H1 (cell line): ENCODE measurements around the gene FAM222B. TPM values are rescaled to one million over a fixed set of nuclear protein-coding genes. Genes with fewer than 3 reads are reported as not detected.

Source experiments
- CTCF ChIA-PET: fragments of 300-600 bp; sonication (Branson Sonifier 250); formaldehyde crosslinking; loops from one replicate; lab custom pipeline; 2021; ENCODE audit not compliant: partially characterized antibody; lab: Charles Lee
- POLR2A ChIA-PET: fragments of 300-600 bp; sonication (Branson Sonifier 250); formaldehyde crosslinking; loops from one replicate; lab custom pipeline; 2021; ENCODE audit warnings: inconsistent platforms; ENCODE audit not compliant: partially characterized antibody; lab: Charles Lee
- DNase-seq, 2 experiments: peaks; one replicate each; pipeline versions ENCODE4 v3.0.0 to v3.0.0-alpha.2; 2010 to 2022; ENCODE audit warnings: low spot score in 2 of 2, low read depth in 1 of 2, mixed read lengths in 1 of 2
- FAIRE-seq: peaks from 2 replicates; lab custom pipeline; 2011; peaks lifted over from hg19 to GRCh38; lab: Jason Lieb, UNC
- H2AFZ ChIP-seq: 2 replicates; pipeline ENCODE4 v1.8.1; 2012; ENCODE audit warnings: low read length, inconsistent platforms
- H2AK5ac ChIP-seq: 2 replicates; pipeline ENCODE4 v1.6.1; 2013; ENCODE audit warnings: low read depth, low read length
- H2BK120ac ChIP-seq: replicated peaks from 2 replicates; pipeline ENCODE3; 2013; ENCODE audit warnings: low read depth, low read length, inconsistent platforms
- H2BK12ac ChIP-seq: 2 replicates; pipeline ENCODE4 v1.6.1; 2013; ENCODE audit warnings: low read depth, low read length
- H2BK15ac ChIP-seq: 2 replicates; pipeline ENCODE4 v1.6.1; 2013; ENCODE audit warnings: low read length
- H2BK20ac ChIP-seq: 2 replicates; pipeline ENCODE4 v1.6.1; 2013; ENCODE audit warnings: low read length
- H2BK5ac ChIP-seq: 2 replicates; pipeline ENCODE4 v1.6.1; 2013; ENCODE audit warnings: low read depth, low read length
- H3K14ac ChIP-seq: 2 replicates; pipeline ENCODE4 v1.6.1; 2013; ENCODE audit warnings: inconsistent platforms; ENCODE audit not compliant: insufficient read length
- H3K18ac ChIP-seq: 2 replicates; pipeline ENCODE4 v1.6.1; 2013; ENCODE audit warnings: low read length; ENCODE audit errors: extremely low read depth
- H3K23ac ChIP-seq: 2 replicates; pipeline ENCODE4 v1.6.1; 2013; ENCODE audit warnings: inconsistent platforms; ENCODE audit not compliant: insufficient read length
- H3K23me2 ChIP-seq: 2 replicates; pipeline ENCODE4 v1.6.1; 2013; ENCODE audit warnings: low read depth, low read length
- H3K27ac ChIP-seq: 2 replicates; pipeline ENCODE4 v1.6.1; 2011; ENCODE audit warnings: low read depth, low read length, inconsistent platforms
- H3K27me3 ChIP-seq, 4 experiments: replicated peaks in 1 of 4; 1 replicate in 1 of 4; 2 replicates in 3 of 4; pipeline versions ENCODE4 v1.6.1 to v1.8.1; 2011 to 2013; ENCODE audit warnings: low read length in 3 of 4, mild to moderate bottlenecking in 3 of 4, inconsistent platforms in 2 of 4, mixed read lengths in 2 of 4, moderate library complexity in 1 of 4; ENCODE audit not compliant: control insufficient read depth in 3 of 4, insufficient read depth in 3 of 4; ENCODE audit errors: extremely low read depth in 1 of 4
- H3K36me3 ChIP-seq, 4 experiments: 2 replicates each; pipeline versions ENCODE4 v1.6.1 to v1.8.1; 2011 to 2013; ENCODE audit warnings: mild to moderate bottlenecking in 4 of 4, low read length in 3 of 4, moderate library complexity in 2 of 4, control low read depth in 1 of 4, inconsistent platforms in 1 of 4; ENCODE audit not compliant: insufficient read depth in 4 of 4, control insufficient read depth in 2 of 4
- H3K4ac ChIP-seq: replicated peaks from 2 replicates; pipeline ENCODE3; 2013; ENCODE audit warnings: low read length, low read depth, mixed read lengths, inconsistent platforms; ENCODE audit not compliant: insufficient read length
- H3K4me1 ChIP-seq, 4 experiments: replicated peaks in 1 of 4; 1 replicate in 1 of 4; 2 replicates in 3 of 4; pipeline versions ENCODE4 v1.6.1 to v1.8.1; 2011 to 2013; ENCODE audit warnings: low read length in 3 of 4, inconsistent platforms in 2 of 4, mixed read lengths in 1 of 4; ENCODE audit not compliant: insufficient read depth in 4 of 4, control insufficient read depth in 3 of 4
- H3K4me2 ChIP-seq, 2 experiments: 2 replicates each; pipeline versions ENCODE4 v1.6.1 to v1.8.1; 2011 to 2013; ENCODE audit warnings: low read depth in 2 of 2, low read length in 2 of 2, control low read depth in 1 of 2, inconsistent platforms in 1 of 2, mild to moderate bottlenecking in 1 of 2; ENCODE audit not compliant: insufficient read depth in 1 of 2
- H3K4me3 ChIP-seq, 4 experiments: fragments of 200-600, 300-600 bp in 1 of 4; sonication (generic), shearing (Covaris generic), sonication (Bioruptor Twin) in 1 of 4; 2 replicates each; pipeline versions ENCODE4 v1.5.1 to v1.8.1; 2011 to 2016; ENCODE audit warnings: low read length in 4 of 4, low read depth in 3 of 4, control low read depth in 2 of 4, inconsistent platforms in 2 of 4, mild to moderate bottlenecking in 2 of 4, mixed read lengths in 1 of 4, moderate library complexity in 1 of 4; ENCODE audit not compliant: insufficient read depth in 2 of 4; ENCODE audit errors: extremely low read depth in 1 of 4
- H3K56ac ChIP-seq: replicated peaks from 2 replicates; pipeline ENCODE3; 2013; ENCODE audit warnings: low read depth, mild to moderate bottlenecking, mixed read lengths, low read length, inconsistent platforms; ENCODE audit not compliant: insufficient read length
- H3K79me1 ChIP-seq: 2 replicates; pipeline ENCODE4 v1.6.1; 2013; ENCODE audit warnings: low read depth, low read length, control low read depth
- H3K79me2 ChIP-seq, 2 experiments: 2 replicates each; pipeline versions ENCODE4 v1.6.1 to v1.8.1; 2012 to 2013; ENCODE audit warnings: low read length in 2 of 2, mild to moderate bottlenecking in 2 of 2, inconsistent platforms in 1 of 2; ENCODE audit not compliant: insufficient read depth in 2 of 2, control insufficient read depth in 1 of 2
- H3K9ac ChIP-seq, 4 experiments: replicated peaks in 1 of 4; 1 replicate in 1 of 4; 2 replicates in 3 of 4; pipeline versions ENCODE4 v1.6.1 to v1.8.1; 2011 to 2013; ENCODE audit warnings: low read depth in 3 of 4, low read length in 3 of 4, control low read depth in 2 of 4, mild to moderate bottlenecking in 2 of 4, moderate library complexity in 2 of 4, inconsistent platforms in 1 of 4; ENCODE audit errors: extremely low read depth in 1 of 4
- H3K9me3 ChIP-seq, 2 experiments: 2 replicates each; pipeline versions ENCODE4 v1.6.1 to v1.8.1; 2012 to 2013; ENCODE audit warnings: mild to moderate bottlenecking in 2 of 2, moderate library complexity in 2 of 2, control low read depth in 1 of 2, inconsistent platforms in 1 of 2, low read depth in 1 of 2, low read length in 1 of 2, mixed read lengths in 1 of 2; ENCODE audit not compliant: insufficient read depth in 2 of 2
- H4K20me1 ChIP-seq, 2 experiments: replicated peaks in 1 of 2; 2 replicates each; pipeline versions ENCODE3 to v1.8.1; 2011 to 2013; ENCODE audit warnings: inconsistent platforms in 2 of 2, low read length in 2 of 2, mild to moderate bottlenecking in 1 of 2; ENCODE audit not compliant: insufficient read depth in 2 of 2, control insufficient read depth in 1 of 2
- H4K5ac ChIP-seq: 2 replicates; pipeline ENCODE4 v1.6.1; 2013; ENCODE audit warnings: low read length, low read depth, mixed read lengths, inconsistent platforms; ENCODE audit not compliant: insufficient read length
- H4K8ac ChIP-seq: 2 replicates; pipeline ENCODE4 v1.8.0; 2013; ENCODE audit warnings: mild to moderate bottlenecking, moderate library complexity, low read length, inconsistent platforms; ENCODE audit not compliant: insufficient read depth; ENCODE audit errors: extremely low read depth
- H4K91ac ChIP-seq: replicated peaks from 2 replicates; pipeline ENCODE3; 2013; ENCODE audit warnings: low read length, mixed read lengths, inconsistent platforms; ENCODE audit not compliant: insufficient read length
- BRCA1 ChIP-seq: IDR thresholded peaks from 2 replicates; pipeline ENCODE4 v1.6.1; 2012; ENCODE audit warnings: low read depth, low read length, improper control_type of control experiment
- CHD1 ChIP-seq: IDR thresholded peaks from 2 replicates; pipeline ENCODE4 v1.6.1; 2012; ENCODE audit warnings: low read depth, low read length, improper control_type of control experiment
- CHD2 ChIP-seq: IDR thresholded peaks from 2 replicates; pipeline ENCODE4 v1.6.1; 2012; ENCODE audit warnings: low read length, improper control_type of control experiment
- GABPA ChIP-seq: IDR thresholded peaks from 2 replicates; pipeline ENCODE4 v1.6.1; 2011; ENCODE audit warnings: mild to moderate bottlenecking, low read length, moderate library complexity, borderline replicate concordance; ENCODE audit not compliant: insufficient read depth
- KDM5A ChIP-seq: fragments of 200-600 bp; IDR thresholded peaks from 2 replicates; pipeline ENCODE4 v1.7.1; 2012; ENCODE audit warnings: mild to moderate bottlenecking, low read length, inconsistent platforms, mixed read lengths
- MAX ChIP-seq: IDR thresholded peaks from 2 replicates; pipeline ENCODE4 v1.6.1; 2012; ENCODE audit warnings: inconsistent platforms
- SIN3A ChIP-seq, 2 experiments: IDR thresholded peaks in 1 of 2; conservative IDR thresholded peaks in 1 of 2; 2 replicates each; pipeline ENCODE4 v1.6.1; 2011 to 2012; ENCODE audit warnings: low read length in 2 of 2, improper control_type of control experiment in 1 of 2, low read depth in 1 of 2, mild to moderate bottlenecking in 1 of 2
- SUZ12 ChIP-seq: fragments of 200-600 bp; sonication (generic); IDR thresholded peaks from 2 replicates; pipeline ENCODE4 v1.6.1; 2012; ENCODE audit warnings: mild to moderate bottlenecking, inconsistent platforms, low read length, moderate library complexity, mixed read lengths
- TEAD4 ChIP-seq: IDR thresholded peaks from 2 replicates; pipeline ENCODE4 v1.6.1; 2012; ENCODE audit warnings: low read depth, low read length, inconsistent platforms, mixed read lengths
- WGBS, 2 experiments: shearing (Covaris generic) in 1 of 2; methylation state at CpG; one replicate each; pipeline versions ENCODE4 v1.1.6 to v1.1.7; 2013 to 2015; ENCODE audit warnings: low lambda C conversion rate in 2 of 2, mixed read lengths in 2 of 2, inconsistent platforms in 1 of 2, low coverage in 1 of 2, missing lambda C conversion rate in 1 of 2; ENCODE audit not compliant: insufficient replicate concordance in 2 of 2, insufficient coverage in 1 of 2, insufficient read length in 1 of 2; ENCODE audit errors: extremely low coverage in 1 of 2, missing lambda C conversion rate in 1 of 2; 5-methylcytosine and 5-hydroxymethylcytosine counted together
- polyA plus RNA-seq, 7 experiments: library from polyadenylated mRNA; depleted of rRNA in 3 of 7; stranded (reverse) in 5 of 7; unstranded in 2 of 7; fragments of >200 nt in 5 of 7; fragments of 200-250 nt in 2 of 7; gene quantifications; 1 replicate in 5 of 7; 2 replicates in 1 of 7; 4 replicates in 1 of 7; pipeline versions ENCODE4 v1.2.1 to v1.2.3, GENCODE V29; 2011 to 2013; ENCODE audit warnings: missing spikeins in 2 of 7, mixed read lengths in 2 of 7
- total RNA-seq: library from RNA; stranded (reverse); fragmentation: NEBNext Ultra II Directional; extraction: Animal tissue kit (Norgen Biotek cat#: 25700); gene quantifications from 2 replicates; pipeline ENCODE4 v1.2.1, GENCODE V29; 2021
- TF ChIP-seq, protein P1 (sequence below): IDR thresholded peaks from 2 replicates; pipeline ENCODE4 v1.6.1; 2012; ENCODE audit warnings: inconsistent platforms

FAM222B gene
- total and polyA plus RNA-seq, 2 of the 8 experiments (the other 6 are each of a cell fraction or from before 2014, with no cell fraction given), result 42.1 to 81.7 TPM

- Histone ChIP-seq H3K36me3 (peaks cover 0 to 2% (median 0%) of the 10 kb centered on the region in 4 experiments; a peak in 1 of 8 replicates), H3K23me2 (no peaks in the 10 kb centered on the region), H4K20me1 (peaks cover 0 to 1% of the 10 kb centered on the region in 2 experiments), H3K18ac (no peak overlapping the region), H3K4me2 (no peak overlapping the region), H3K27me3 (peaks cover 0 to 4% (median 0%) of the 10 kb centered on the region in 4 experiments; a peak in 2 of 7 replicates), H3K9ac (no peak overlapping the region), H2BK12ac (no peak overlapping the region), H3K4ac (no peak overlapping the region), H2BK15ac (no peak overlapping the region), H2BK20ac (no peak overlapping the region), H3K27ac (no peak overlapping the region), H3K9me3 (no peaks in the 10 kb centered on the region), H2AFZ (no peak overlapping the region), H3K14ac (no peak overlapping the region), H2AK5ac (no peak overlapping the region), H3K4me1 (no peaks in the 10 kb centered on the region), H3K23ac (no peak overlapping the region), H3K79me1 (no peaks in the 10 kb centered on the region), H4K5ac (no peak overlapping the region), H2BK5ac (no peak overlapping the region), H4K8ac (no peak overlapping the region), H4K91ac (no peak overlapping the region), H3K56ac (no peak overlapping the region), H3K79me2 (no peaks in the 10 kb centered on the region), H2BK120ac (no peak overlapping the region), H3K4me3 (no peak overlapping the region)
- no peak for DNase-seq
- CTCF ChIA-PET, result interaction anchor here (1.1 to 1.5 kb wide), 4 partner anchors 8 to 123 kb away, joined by 3 to 5 read pairs (median 4); no protein-coding TSS in a partner anchor
- 94% methylated on average over 7 of the region's 7 CpGs; no CpG with 5 or more reads in 1 of the 2 experiments for WGBS, 2 experiments
- no peak for FAIRE-seq
- POLR2A ChIA-PET, result interaction anchor here (1.0 to 1.6 kb wide), 2 partner anchors 13 to 127 kb away, joined by 3 read pairs; no protein-coding TSS in a partner anchor
- TF ChIP-seq CHD2, result no peak
- no peak for TF ChIP-seq BRCA1
- TF ChIP-seq SIN3A (conservative IDR thresholded peaks at IDR 0.05 in 1 of 2, IDR thresholded peaks at IDR 0.05 in 1 of 2; ENCODE audit: low read depth in 1 of 2, low read length in 2 of 2), result no peak
- TF ChIP-seq MAX, result no peak
- TF ChIP-seq, protein P1, sequence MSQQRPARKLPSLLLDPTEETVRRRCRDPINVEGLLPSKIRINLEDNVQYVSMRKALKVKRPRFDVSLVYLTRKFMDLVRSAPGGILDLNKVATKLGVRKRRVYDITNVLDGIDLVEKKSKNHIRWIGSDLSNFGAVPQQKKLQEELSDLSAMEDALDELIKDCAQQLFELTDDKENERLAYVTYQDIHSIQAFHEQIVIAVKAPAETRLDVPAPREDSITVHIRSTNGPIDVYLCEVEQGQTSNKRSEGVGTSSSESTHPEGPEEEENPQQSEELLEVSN, result no peak
- TF ChIP-seq SUZ12, result no peak
- TF ChIP-seq KDM5A, result no peak
- no peak for TF ChIP-seq GABPA
- no peak for TF ChIP-seq CHD1
- TF ChIP-seq TEAD4, result no peak
Observed at GRCh38 chr17:28873839-28874238, 31.2 kb upstream of the FAM222B start.
